Measurements from ENCODE around the gene KRT73. TPM values are rescaled to one million over a fixed set of nuclear protein-coding genes. Genes with fewer than 3 reads are reported as not detected.

KRT73 gene
- total and polyA plus RNA-seq, 2 of the 8 experiments (the other 6 are each of a cell fraction or from before 2014, with no cell fraction given): not detected

DNA sequence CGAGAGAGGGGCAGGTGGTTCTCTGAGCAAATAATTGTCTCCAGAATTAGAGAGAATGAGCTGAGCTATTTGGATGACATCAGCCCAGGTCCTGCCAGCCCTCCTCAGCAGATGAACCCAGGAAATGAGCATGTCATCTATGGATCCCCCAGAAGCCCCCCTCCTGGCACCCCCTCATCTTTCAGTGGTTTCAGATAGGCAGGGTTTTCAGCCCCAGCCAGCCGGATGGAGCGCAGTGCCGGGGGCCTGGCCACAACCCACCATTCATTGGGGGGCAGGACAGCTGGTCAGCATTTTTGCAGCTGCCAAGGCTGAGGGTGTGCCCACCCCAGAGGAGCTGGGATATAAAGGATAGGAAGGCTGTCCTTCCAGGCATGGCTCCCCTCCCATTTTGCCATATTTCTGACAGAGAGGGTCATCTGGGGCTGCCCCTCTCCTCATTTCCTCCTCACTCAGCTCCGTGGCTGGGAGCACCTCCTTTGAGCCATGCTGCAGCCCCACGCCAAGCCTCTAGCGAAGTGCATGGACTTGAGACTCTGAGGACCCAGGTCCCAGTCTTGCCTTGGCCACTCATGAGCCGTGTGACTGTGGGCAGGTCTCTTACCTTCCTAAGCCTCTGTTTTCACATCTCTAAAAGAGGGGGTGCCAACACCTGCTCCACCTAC is 59.4 kb downstream of the KRT73 start:
- Histone ChIP-seq H2BK20ac (ENCODE audit: low read length) (no peak overlapping the region), H3K4me1 (replicated peaks in 1 of 4; ENCODE audit: control insufficient read depth in 3 of 4, insufficient read depth in 4 of 4, low read length in 3 of 4) (no peaks in the 10 kb centered on the region), H3K18ac (ENCODE audit: extremely low read depth, low read length) (no peak overlapping the region), H3K56ac (replicated peaks; ENCODE audit: insufficient read length, low read depth, low read length) (no peak overlapping the region), H3K14ac (ENCODE audit: insufficient read length) (no peak overlapping the region), H3K23ac (ENCODE audit: insufficient read length) (no peak overlapping the region), H3K9me3 (ENCODE audit: insufficient read depth in 2 of 2, low read depth in 1 of 2, low read length in 1 of 2) (no peaks in the 10 kb centered on the region), H2BK5ac (ENCODE audit: low read depth, low read length) (no peak overlapping the region), H3K23me2 (ENCODE audit: low read depth, low read length) (no peaks in the 10 kb centered on the region), H3K79me2 (ENCODE audit: control insufficient read depth in 1 of 2, insufficient read depth in 2 of 2, low read length in 2 of 2) (no peaks in the 10 kb centered on the region), H4K8ac (ENCODE audit: extremely low read depth, insufficient read depth, low read length) (no peak overlapping the region; the same call in 1 of the 2 replicates), H3K79me1 (ENCODE audit: low read depth, low read length) (no peaks in the 10 kb centered on the region), H3K36me3 (ENCODE audit: control insufficient read depth in 2 of 4, insufficient read depth in 4 of 4, low read length in 3 of 4) (no peaks in the 10 kb centered on the region), H4K20me1 (replicated peaks in 1 of 2; ENCODE audit: control insufficient read depth in 1 of 2, insufficient read depth in 2 of 2, low read length in 2 of 2) (no peaks in the 10 kb centered on the region), H3K4ac (replicated peaks; ENCODE audit: insufficient read length, low read depth, low read length) (no peak overlapping the region), H3K4me3 (ENCODE audit: extremely low read depth in 1 of 4, insufficient read depth in 2 of 4, low read depth in 3 of 4, low read length in 4 of 4) (no peak overlapping the region), H3K27ac (ENCODE audit: low read depth, low read length) (no peak overlapping the region), H4K91ac (replicated peaks; ENCODE audit: insufficient read length, low read length) (no peak overlapping the region), H2BK12ac (ENCODE audit: low read depth, low read length) (no peak overlapping the region), H3K9ac (replicated peaks in 1 of 4; ENCODE audit: extremely low read depth in 1 of 4, low read depth in 3 of 4, low read length in 3 of 4) (no peak overlapping the region), H2BK120ac (replicated peaks; ENCODE audit: low read depth, low read length) (no peak overlapping the region), H2AK5ac (ENCODE audit: low read depth, low read length) (no peak overlapping the region), H3K27me3 (replicated peaks in 1 of 4; ENCODE audit: control insufficient read depth in 3 of 4, extremely low read depth in 1 of 4, insufficient read depth in 3 of 4, low read length in 3 of 4) (no peaks in the 10 kb centered on the region), H4K5ac (ENCODE audit: insufficient read length, low read depth, low read length) (no peak overlapping the region), H3K4me2 (ENCODE audit: insufficient read depth in 1 of 2, low read depth in 2 of 2, low read length in 2 of 2) (no peak overlapping the region), H2BK15ac (ENCODE audit: low read length) (no peak overlapping the region), H2AFZ (ENCODE audit: low read length) (no peak overlapping the region)
- no peak for DNase-seq (ENCODE audit: low read depth in 1 of 2, low spot score in 2 of 2)
- FAIRE-seq: no peak
- 87% methylated on average over 8 of the region's 8 CpGs; no CpG with 5 or more reads in 1 of the 2 experiments for WGBS, 2 experiments (ENCODE audit: extremely low coverage in 1 of 2, insufficient coverage in 1 of 2, insufficient read length in 1 of 2, insufficient replicate concordance in 2 of 2, low coverage in 1 of 2, low lambda C conversion rate in 2 of 2, missing lambda C conversion rate in 1 of 2)
- CTCF ChIA-PET (ENCODE audit: partially characterized antibody): interaction anchor here (0.6 to 8.3 kb wide), 4 partner anchors 13 to 132 kb away, joined by 3 to 47 read pairs (median 5); no protein-coding TSS in a partner anchor
- POLR2A ChIA-PET (ENCODE audit: partially characterized antibody): no interaction called here

Measured in H1 (cell line).